Right renal pelvis (tissue), 4 donors: ENCODE data around the gene IFIT2. TPM values are rescaled to one million over a fixed set of nuclear protein-coding genes. Genes with fewer than 3 reads are reported as not detected.
A peak's percentile ranks its signal among the peaks of the same experiment; 100 is the strongest.
"Not testable (repeated sequence)": the region's sequence is repeated elsewhere in the genome, so short reads cannot be mapped to it uniquely, and the experiment has no call there.

ENCODE experiments used
- DNase-seq, 4 donors: peaks; one replicate each; pipeline ENCODE4 v3.0.0-alpha.2; 2013; ENCODE audit warnings: low read depth in 4 of 4, low spot score in 3 of 4, missing footprints in 1 of 4
- polyA plus RNA-seq, 4 donors: library from polyadenylated mRNA; unstranded; fragments of 120-200 nt; gene quantifications; one replicate each; pipeline ENCODE4 v1.2.1, GENCODE V29; 2013; ENCODE audit not compliant: insufficient read length in 4 of 4

Gene IFIT2
- polyA plus RNA-seq, 4 donors = 7.5 to 10.9 (median 10.1) TPM

DNA sequence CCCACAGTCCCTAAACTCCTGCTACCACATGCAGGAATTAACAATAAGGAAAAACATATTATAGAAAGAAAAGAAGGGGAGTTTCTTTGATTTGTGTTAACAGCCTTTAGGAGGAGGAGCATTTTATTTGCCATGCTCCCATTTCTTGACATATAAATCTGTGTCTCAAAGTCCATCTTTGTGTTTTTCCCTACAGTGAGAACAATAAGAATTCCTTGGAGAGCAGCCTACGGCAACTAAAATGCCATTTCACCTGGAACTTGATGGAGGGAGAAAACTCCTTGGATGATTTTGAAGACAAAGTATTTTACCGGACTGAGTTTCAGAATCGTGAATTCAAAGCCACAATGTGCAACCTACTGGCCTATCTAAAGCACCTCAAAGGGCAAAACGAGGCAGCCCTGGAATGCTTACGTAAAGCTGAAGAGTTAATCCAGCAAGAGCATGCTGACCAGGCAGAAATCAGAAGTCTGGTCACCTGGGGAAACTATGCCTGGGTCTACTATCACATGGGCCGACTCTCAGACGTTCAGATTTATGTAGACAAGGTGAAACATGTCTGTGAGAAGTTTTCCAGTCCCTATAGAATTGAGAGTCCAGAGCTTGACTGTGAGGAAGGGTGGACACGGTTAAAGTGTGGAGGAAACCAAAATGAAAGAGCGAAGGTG is 4.1 kb downstream of the IFIT2 start:
- no peak for DNase-seq

DNA sequence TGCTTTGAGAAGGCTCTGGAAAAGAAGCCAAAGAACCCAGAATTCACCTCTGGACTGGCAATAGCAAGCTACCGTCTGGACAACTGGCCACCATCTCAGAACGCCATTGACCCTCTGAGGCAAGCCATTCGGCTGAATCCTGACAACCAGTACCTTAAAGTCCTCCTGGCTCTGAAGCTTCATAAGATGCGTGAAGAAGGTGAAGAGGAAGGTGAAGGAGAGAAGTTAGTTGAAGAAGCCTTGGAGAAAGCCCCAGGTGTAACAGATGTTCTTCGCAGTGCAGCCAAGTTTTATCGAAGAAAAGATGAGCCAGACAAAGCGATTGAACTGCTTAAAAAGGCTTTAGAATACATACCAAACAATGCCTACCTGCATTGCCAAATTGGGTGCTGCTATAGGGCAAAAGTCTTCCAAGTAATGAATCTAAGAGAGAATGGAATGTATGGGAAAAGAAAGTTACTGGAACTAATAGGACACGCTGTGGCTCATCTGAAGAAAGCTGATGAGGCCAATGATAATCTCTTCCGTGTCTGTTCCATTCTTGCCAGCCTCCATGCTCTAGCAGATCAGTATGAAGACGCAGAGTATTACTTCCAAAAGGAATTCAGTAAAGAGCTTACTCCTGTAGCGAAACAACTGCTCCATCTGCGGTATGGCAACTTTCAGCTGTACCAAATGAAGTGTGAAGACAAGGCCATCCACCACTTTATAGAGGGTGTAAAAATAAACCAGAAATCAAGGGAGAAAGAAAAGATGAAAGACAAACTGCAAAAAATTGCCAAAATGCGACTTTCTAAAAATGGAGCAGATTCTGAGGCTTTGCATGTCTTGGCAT is 4.8 kb downstream of the IFIT2 start:
- DNase-seq = no peak

DNA sequence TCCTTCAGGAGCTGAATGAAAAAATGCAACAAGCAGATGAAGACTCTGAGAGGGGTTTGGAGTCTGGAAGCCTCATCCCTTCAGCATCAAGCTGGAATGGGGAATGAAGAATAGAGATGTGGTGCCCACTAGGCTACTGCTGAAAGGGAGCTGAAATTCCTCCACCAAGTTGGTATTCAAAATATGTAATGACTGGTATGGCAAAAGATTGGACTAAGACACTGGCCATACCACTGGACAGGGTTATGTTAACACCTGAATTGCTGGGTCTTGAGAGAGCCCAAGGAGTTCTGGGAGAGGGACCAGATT is 5.4 kb downstream of the IFIT2 start:
- no peak for DNase-seq

DNA sequence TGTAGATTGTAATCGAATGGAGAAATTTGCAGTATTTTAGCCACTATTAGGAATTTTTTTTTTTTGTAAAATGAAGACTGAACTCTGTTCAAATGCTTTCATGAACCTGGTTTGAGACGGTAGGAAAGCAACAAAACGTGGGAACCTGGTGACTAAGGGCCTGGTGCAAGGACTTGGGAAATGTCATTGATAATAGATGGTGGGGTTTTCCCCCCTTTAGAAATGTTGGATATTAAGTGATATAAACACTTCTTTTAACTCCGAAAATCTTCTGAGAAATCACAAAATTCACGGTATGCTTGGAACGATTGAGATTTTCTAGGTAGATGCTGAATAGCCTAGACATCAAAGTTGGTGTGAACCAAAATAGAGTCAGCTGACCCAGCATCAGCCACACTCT is 6.4 kb downstream of the IFIT2 start:
- DNase-seq = no peak

DNA sequence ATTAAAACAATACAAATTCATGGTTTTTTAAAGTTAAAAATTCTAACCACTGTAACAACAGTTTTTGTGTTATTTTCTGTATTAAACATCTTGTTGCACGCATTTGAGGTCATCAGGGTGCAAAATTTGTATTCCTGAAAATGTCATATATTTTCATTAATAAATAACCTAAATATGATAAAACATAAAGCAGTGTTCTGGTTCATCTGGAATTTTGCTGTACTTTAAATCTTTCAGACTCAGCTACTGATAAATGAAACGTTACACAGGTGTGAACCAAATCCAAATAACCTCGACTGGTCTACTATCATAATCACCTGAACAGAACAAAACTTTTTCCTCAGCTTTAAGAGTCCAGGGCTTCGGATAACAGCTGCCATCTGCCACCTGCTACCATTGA is 6.9 kb downstream of the IFIT2 start:
- no peak for DNase-seq

DNA sequence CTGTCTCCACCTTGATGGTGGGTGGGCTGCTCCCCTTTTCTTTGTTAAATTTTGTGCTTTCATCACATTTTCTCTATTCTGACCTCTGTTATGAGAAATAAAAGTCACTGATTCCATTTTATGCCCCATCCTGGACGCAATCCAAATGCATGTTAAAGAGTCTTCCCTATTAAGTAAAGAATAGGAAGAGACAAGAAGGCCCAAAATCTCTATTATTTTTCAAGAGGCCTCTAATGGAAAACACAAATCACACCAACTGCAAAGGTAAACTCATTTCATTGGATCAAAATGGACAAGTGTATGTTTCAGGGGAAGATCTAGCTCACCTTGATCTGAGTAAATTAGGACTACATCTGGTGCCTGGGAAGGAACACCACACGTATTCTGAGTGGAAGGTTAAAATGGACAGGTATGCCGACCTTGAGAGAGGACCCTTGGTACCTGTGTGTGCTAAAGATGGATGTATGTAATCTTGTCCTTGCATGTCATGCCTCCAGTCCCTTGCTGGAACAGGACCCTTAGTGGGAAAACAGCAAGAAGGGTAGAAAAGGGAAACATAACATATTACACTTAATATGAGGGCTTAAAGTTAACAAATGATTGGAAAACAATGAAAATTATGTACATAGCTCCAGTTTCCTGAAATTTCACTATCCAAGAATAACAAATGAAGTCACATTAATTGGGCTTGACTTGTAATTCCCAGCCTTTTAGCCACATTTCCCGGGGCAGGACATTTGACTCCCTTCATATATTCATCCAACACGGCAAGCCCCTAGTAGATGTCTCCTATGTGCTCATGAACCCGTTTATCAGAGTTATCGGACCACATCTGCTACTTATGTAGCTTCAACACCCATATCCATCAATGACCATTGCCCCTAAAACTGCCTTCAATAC is 7.6 kb downstream of the IFIT2 start:
- no peak for DNase-seq

DNA sequence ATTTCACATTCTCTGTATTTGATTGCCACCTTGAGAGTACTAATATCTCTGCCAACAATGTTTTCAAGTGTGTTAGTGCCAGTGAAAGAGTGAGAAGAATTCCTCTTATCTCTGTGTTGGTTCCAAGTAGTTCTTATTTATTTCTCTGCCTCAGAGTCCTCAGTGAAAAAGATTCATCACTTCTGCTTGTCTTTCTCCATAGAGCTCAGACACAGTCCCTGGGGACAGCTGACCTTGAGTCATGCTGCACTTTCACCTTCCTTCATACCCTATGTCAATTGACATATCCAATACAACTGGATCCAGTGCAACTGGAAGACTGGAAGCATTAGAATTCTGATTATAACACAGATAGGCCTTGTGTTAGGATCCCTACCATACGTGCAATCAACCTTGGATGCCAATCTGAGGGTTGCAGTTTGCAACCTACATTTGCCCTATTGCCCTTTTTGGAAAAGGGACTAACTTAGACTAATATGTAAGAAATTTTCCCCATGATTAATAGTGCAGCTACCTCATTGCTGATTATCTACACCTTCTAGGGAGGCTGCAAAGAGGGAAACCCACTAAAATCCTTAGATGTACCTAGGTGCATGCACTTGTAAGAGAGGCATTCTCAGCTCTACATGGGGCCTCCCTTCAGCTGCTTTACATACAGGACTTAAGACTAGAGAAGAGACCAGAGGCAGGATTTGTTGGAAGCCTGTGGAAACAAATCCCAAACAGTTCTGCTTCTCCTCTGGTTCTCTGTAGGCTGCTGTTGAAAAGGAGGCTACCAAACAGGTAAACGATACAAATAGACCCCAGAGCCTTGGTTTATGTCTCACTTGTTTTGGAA is 8.4 kb downstream of the IFIT2 start:
- DNase-seq = no peak

DNA sequence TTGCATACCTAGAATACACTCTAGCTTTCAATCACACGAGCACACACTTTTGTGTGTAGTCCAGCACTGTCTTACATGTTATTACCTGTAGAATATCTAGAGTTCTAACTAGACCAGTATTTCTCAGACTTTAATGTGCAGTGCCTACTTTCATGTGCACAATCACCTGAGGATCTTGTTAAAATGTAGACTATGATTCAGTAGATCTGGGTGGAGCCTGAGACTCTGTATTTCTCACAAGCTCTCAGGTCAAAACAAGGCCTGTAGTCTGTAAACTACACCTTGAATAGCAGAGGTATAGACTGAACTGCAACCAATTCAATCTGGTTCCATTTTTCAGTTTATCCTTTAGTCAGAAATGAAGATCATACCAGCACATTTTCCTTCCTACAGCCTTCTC is 11.1 kb downstream of the IFIT2 start:
- DNase-seq = no peak

DNA sequence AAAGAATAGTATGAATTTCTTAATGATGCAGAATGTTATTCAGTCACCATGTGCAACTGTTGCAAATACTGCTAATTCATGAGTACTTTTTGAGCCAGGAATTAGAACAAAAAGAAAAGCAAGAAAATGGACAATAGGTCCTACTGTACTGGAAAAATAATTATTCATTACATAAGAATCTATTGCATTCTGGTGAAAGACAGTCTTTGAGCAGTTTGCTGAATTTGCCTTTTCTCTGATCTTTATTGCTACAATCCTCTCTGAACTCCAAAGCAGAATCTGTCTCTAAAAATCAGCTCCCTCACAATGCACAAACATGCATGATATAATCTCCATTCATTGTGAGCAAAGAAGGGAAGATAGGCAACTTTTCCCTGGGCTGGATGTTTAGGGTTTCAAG is 12.8 kb downstream of the IFIT2 start:
- DNase-seq = no peak

DNA sequence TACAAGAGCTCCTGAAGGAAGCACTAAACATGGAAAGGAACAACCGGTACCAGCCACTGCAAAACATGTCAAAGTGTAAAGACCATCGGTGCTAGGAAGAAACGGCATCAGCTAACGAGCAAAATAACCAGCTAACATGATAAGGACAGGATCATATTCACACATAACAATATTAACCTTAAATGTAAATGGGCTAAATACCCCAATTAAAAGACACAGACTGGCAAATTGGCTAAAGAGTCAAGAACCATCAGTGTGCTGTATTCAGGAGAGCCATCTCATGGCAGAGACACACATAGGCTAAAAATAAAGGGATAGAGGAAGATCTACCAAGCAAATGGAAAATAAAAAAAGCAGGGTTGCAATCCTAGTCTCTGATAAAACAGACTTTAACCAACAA is 16.2 kb downstream of the IFIT2 start:
- DNase-seq = not testable (repeated sequence)

DNA sequence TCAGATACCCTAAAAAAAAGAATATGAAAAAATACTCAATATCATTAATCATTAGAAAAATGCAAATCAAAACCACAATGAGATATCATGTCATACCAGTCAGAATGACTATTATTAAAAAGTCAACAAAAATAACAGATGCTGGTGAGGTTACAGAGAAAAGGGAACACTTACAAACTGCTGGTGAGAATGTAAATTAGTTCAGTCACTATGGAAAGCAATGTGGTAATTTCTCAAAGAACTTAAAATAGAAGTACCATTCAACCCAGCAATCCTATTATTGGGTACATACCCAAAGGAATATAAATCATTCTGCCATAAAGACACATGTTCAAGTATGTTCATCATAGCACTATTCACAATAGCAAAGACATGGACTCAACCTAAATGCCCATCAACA is 23.2 kb downstream of the IFIT2 start:
- not testable (repeated sequence) for DNase-seq

DNA sequence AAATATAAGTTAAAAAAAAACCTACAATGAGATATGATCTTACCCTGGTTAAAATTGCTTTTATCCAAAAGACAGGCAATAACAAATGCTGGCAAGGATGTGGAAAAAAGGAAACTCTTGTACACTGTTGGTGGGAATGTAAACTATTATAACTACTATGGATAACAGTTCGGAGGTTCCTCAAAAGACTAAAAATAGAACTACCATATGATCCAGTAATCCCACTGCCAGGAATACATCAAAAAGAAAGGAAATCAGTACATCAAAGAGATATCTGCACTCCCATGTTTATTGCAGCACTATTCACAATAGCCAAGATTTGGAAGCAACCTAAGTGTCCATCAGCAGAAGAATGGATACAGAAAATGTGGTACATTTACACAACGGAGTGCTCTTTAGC is 24.0 kb downstream of the IFIT2 start:
- DNase-seq = not testable (repeated sequence)

DNA sequence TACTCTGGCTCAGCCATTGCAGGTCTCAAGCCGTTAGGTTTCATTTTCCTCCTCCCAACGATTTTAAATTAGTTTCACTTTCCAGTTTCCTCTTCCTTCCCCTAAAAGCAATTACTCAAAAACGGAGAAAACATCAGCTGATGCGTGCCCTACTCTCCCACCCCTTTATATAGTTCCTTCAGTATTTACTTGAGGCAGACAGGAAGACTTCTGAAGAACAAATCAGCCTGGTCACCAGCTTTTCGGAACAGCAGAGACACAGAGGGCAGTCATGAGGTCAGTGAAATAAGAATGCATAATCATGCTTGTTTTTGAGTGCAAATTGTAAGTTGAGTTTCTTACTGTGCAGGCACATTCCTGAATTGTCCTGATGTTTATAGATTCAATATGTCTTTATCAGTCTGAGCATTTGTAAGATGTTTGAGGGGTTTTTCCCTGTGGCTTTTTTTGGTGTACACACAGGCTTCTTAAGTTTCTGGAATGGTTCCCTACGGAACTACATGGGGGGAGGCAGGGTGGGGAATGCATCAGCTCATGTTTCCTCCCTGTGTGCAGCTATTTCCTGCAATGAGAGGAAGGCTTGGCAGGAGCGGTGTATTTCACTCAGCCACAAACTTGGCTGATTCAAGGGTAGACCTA is 26.1 kb downstream of the IFIT2 start, which contains the start of gene IFIT3:
Gene IFIT3, plus strand, starts transcription at position 195 of the 639 bp plus-strand sequence. Its CDS starts 77 bp downstream, at position 272.
- peak; percentile 73 to 87 (median 80) for DNase-seq

DNA sequence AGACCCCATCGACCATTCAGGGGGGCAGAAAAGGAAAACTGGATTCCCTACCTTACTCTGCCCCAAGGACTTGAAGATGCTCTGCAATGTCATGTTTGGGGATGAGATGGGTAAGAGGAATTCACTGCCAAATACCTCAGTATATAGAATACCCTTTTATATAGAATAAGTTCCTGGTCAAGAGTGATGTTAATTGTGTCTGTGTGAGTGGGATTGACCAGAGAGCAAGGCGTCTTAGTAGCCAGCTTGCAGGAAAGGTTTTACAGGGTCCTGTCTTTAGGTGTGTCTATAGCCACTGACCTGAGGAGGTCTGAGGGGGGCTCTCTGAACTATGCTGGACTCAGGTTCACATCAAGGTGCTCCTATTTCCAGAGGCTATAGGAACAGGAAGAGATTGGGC is 27.3 kb downstream of the IFIT2 start:
- DNase-seq = no peak

DNA sequence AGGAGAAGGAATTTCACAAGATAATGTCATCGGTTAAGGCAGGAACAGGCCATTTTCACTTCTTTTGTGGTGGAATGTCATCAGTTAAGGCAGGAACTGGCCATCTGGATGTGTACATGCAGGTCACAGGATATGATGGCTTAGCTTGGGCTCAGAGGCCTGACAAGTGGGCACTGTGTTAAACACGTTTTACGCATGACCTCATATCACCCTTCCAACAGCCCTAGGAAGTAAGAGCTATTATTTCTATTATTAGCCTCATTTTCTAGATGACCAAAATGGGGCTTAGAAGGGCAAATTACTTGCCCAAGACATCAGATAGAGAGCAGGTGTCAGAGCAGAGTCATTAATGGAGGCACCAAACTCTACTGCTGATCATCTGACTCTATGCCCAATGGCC is 28.2 kb downstream of the IFIT2 start:
- not testable (repeated sequence) for DNase-seq

DNA sequence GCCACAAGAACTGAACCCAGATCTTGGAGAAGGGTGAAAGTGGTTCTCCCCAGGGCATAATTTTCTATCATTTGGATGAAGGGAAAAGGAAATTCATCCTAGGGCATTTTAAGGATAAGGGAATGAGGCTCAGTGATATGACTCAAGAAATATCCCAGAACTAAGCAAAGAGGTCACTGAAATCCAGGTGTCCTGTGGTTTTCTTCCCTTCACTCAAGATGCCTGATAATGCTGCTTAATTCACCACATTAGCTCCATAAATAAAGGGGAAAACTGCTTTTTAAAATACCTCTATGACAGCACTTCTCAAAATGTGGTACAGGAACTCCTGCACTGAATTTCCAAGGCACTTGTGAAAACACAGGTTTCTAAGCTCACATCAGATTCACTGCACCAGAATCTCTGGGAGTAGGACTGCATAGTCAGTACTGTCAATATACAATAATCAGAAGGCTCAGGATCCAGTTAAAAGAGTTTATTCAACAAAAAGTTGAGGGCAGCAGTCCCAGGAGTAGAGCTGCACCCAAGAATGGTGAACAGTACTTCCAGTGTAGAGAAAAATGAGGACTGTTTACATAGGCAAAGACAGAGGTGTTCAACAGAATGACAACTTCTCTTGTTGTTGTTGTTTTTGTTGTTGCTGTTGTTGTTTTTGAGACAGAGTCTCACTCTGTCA is 28.8 kb downstream of the IFIT2 start:
- no peak for DNase-seq

DNA sequence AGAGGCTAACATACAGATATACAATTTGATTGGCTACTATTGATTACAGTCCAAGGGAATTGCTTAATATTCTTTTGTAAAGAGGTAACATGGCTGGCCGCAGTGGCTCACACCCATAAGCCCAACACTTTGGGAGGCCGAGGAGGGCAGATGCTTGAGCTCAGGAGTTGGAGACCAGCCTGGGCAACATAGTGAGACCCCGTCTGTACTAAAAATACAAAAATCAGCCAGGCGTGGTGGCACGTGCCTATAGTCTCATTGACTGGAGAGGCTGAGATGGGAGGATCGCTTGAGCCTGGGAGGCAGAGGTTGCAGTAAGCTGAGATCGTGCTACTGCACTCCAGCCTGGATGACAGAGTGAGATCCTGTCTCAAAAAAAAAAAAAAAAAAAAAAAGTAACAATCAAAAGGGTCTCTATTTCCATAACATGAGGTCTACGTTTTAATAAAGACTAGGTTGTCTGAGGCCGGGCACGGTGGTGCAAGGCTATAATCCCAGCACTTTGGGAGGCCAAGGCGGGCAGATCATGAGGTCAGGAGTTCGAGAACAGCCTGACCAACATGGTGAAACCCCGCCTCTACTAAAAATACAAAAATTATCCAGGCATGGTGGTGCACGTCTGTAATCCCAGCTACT is 29.8 kb downstream of the IFIT2 start:
- DNase-seq = not testable (repeated sequence)

DNA sequence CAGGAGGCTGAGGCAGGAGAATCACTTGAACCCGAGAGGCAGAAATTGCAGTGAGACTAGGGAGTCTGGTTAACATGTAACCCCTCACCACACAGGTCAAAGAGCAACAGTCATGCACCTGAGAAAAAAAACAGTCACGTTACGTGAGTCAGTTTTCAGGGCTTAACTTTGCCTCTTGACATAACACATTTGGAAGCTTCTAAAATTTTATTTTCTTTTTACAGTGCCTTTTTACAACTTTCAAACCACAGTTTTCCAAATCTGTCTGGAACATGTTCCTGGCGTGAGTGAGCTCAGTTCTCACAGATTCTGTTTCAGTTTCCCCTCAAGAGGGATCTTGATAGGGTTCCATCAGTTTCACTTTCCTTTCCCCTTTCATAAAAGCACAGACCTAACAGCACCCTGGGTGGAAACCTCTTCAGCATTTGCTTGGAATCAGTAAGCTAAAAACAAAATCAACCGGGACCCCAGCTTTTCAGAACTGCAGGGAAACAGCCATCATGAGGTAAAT is 30.3 kb downstream of the IFIT2 start:
- no peak for DNase-seq

DNA sequence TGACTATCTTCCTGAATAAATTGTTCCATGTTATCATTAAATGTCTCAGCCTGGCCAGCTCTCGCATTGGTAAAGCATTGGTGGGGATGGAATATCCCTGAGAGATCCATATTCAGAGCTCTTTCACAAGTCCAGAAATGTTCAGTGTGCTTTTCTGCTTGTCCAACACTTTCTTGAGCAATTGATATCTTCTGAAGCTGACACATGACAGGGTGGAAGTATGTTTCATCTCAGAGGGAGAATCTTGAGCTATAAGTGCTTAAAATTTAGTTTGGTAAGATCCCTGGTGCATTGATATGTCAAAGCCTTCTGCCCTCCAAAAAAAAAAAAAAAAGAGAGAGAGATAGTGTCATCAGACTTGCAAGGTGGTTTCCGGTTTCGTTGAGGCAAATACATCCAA is 33.4 kb downstream of the IFIT2 start:
- no peak for DNase-seq
